BJ (cell line): ENCODE results near the gene ALG2. TPM values are rescaled to one million over a fixed set of nuclear protein-coding genes. Genes with fewer than 3 reads are reported as not detected.

Source experiments
- CTCF ChIA-PET: fragments of 350-600 bp; formaldehyde crosslinking; extraction: SDS; loops from one replicate; lab custom pipeline; 2021; ENCODE audit warnings: antibody characterized with exemption, inconsistent platforms; lab: Yijun Ruan, JAX
- POLR2A ChIA-PET: fragments of 300-600 bp; sonication (Branson Sonifier 250); formaldehyde crosslinking; extraction: SDS; loops from one replicate; lab custom pipeline; 2021; ENCODE audit warnings: antibody characterized with exemption; lab: Charles Lee
- DNase-seq: peaks from one replicate; pipeline ENCODE4 v3.0.0-alpha.2; 2011; ENCODE audit warnings: low read depth
- H3K27me3 ChIP-seq: 2 replicates; pipeline ENCODE4 v1.6.0; 2011; ENCODE audit warnings: low read length; ENCODE audit not compliant: control insufficient read depth, insufficient read depth
- H3K36me3 ChIP-seq: 2 replicates; pipeline ENCODE4 v1.5.1; 2011; ENCODE audit warnings: low read length; ENCODE audit not compliant: control insufficient read depth, insufficient read depth
- H3K4me3 ChIP-seq: 2 replicates; pipeline ENCODE4 v1.5.1; 2011; ENCODE audit warnings: low read depth, mild to moderate bottlenecking, control low read depth, low read length
- CTCF ChIP-seq: IDR thresholded peaks from 2 replicates; pipeline ENCODE4 v1.5.1; 2011; ENCODE audit warnings: low read depth, mild to moderate bottlenecking, control low read depth, inconsistent platforms, low read length, moderate library complexity; ENCODE audit not compliant: insufficient read depth
- polyA plus RNA-seq: library from polyadenylated mRNA; depleted of rRNA; stranded (reverse); fragments of >200 nt; gene quantifications from 2 replicates; pipeline ENCODE4 v1.2.3, GENCODE V29; 2011

ALG2 gene
- polyA plus RNA-seq, 1 experiment, result 47.6 TPM

- Histone ChIP-seq H3K4me3 (no peak overlapping the region), H3K36me3 (no peaks in the 10 kb centered on the region), H3K27me3 (peaks cover 9% of the 10 kb centered on the region)
- CTCF ChIA-PET, result interaction anchor here (4.0 kb wide), 1 partner anchor 10 kb away, joined by 16 read pairs; no protein-coding TSS in a partner anchor
- DNase-seq, result no peak
- POLR2A ChIA-PET, result no interaction called here
- no peak for TF ChIP-seq CTCF
These were observed 34.4 kb downstream of the ALG2 start for GRCh38 chr9:99187311-99187710.

GRCh38 chr9:99185934-99186333, 35.8 kb downstream of the ALG2 start:
- DNase-seq, result no peak
- Histone ChIP-seq H3K4me3 (no peak overlapping the region), H3K36me3 (no peaks in the 10 kb centered on the region), H3K27me3 (peaks cover 9% of the 10 kb centered on the region)
- ChIA-PET CTCF (interaction anchor here (1.2 to 4.0 kb wide), 12 partner anchors 9 to 1412 kb away, joined by 3 to 16 read pairs (median 4); no protein-coding TSS in a partner anchor), POLR2A (no interaction called here)
- TF ChIP-seq CTCF, result no peak

GRCh38 chr9:99185348-99185632, 36.5 kb downstream of the ALG2 start:
- ChIA-PET POLR2A (no interaction called here), CTCF (interaction anchor here (0.5 to 4.0 kb wide), 35 partner anchors 8 to 1648 kb away, joined by 3 to 16 read pairs (median 4); no protein-coding TSS in a partner anchor)
- no peak overlapping the region for H3K4me3 ChIP-seq
- no peak for TF ChIP-seq CTCF
- no peaks in the 10 kb centered on the region for H3K36me3 ChIP-seq
- peaks cover 7% of the 10 kb centered on the region for H3K27me3 ChIP-seq
- no peak for DNase-seq

GRCh38 chr9:99184475-99185347, 37.0 kb downstream of the ALG2 start:
- ChIA-PET CTCF (interaction anchor here (0.5 to 4.0 kb wide), 40 partner anchors 8 to 1649 kb away, joined by 3 to 16 read pairs (median 4); no protein-coding TSS in a partner anchor), POLR2A (no interaction called here)
- Histone ChIP-seq H3K4me3 (no peak overlapping the region), H3K36me3 (no peaks in the 10 kb centered on the region), H3K27me3 (peaks cover 5% of the 10 kb centered on the region)
- peak; percentile 90 for TF ChIP-seq CTCF
- DNase-seq, result peak; percentile 21

- Histone ChIP-seq H3K36me3 (no peaks in the 10 kb centered on the region), H3K27me3 (peaks cover 5% of the 10 kb centered on the region), H3K4me3 (no peak overlapping the region)
- DNase-seq, result no peak
- ChIA-PET CTCF (interaction anchor here (0.6 to 4.0 kb wide), 23 partner anchors 7 to 1418 kb away, joined by 3 to 16 read pairs (median 5); no protein-coding TSS in a partner anchor), POLR2A (no interaction called here)
- no peak for TF ChIP-seq CTCF
These were observed 37.6 kb downstream of the ALG2 start for GRCh38 chr9:99184110-99184474.
